ENCODE data around the gene GIMAP2. TPM values are rescaled to one million over a fixed set of nuclear protein-coding genes. Genes with fewer than 3 reads are reported as not detected.
"Not testable (repeated sequence)": the region's sequence is repeated elsewhere in the genome, so short reads cannot be mapped to it uniquely, and the experiment has no call there.

The GIMAP2 gene
- total and polyA plus RNA-seq, 2 donors = 10.1 to 18.8 TPM

DNA sequence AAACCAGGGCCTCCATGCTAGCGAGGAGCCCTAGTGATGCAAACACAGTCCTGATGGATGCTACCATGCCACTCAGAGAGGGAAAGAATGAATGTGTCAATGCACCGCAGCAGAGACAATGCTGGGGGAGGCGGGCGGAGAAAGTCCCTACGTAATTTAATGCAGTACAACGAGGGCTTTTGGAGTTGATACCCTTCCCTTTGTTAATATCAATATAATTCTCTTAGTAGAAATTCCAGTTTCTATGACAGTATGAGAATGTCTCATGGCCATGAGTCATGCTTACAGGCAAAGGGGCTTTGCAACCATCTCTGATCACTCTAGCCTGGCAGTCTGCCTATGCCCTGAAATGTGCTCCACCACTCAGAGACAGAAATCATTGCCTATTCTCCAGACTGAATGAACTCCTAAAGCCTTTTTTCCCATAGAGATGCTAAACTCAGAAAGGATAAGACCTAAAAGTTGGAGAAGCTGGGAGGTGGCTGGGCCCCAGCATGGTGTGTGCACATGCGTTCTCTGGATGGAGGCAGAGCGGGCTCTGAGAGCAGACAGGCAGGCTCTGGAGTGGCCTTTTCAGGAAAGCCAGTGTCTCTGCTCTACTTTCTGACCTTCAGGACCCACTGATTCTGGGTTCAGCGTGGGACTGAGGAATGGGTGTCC, 20.3 kb upstream of the GIMAP2 start:
- no peaks in the 10 kb centered on the region for H3K36me3 ChIP-seq (ENCODE audit: insufficient read depth)
- H3K4me3 ChIP-seq (ENCODE audit: low read depth, low read length) = no peak overlapping the region
- no peak for DNase-seq (ENCODE audit: extremely low spot score)
- no peak overlapping the region for H3K27ac ChIP-seq (ENCODE audit: low read depth)
- WGBS = 84% methylated on average over 9 of the region's 9 CpGs
- no peaks in the 10 kb centered on the region for H3K4me1 ChIP-seq (ENCODE audit: insufficient read depth)

DNA sequence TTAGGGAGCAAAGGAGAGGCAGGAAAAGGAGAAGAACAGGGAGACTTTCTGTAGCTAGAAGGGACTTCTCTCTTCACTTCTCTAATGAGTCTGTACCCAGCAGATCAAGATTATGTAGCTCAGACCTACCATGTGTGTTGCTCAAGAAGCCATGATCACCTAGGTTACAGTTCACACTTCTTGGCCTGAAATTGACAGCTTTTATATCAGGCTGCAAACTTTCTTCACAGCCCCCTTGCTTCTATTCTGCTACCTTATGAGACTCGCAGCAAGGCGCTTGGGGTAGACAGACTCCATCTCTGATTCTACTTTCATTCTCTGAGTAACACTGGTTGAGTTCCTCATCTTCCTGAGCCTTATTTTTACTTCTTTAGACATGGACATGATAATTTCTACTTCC, 19.6 kb upstream of the GIMAP2 start:
- DNase-seq (ENCODE audit: extremely low spot score) = no peak
- no peaks in the 10 kb centered on the region for H3K4me1 ChIP-seq (ENCODE audit: insufficient read depth)
- H3K4me3 ChIP-seq (ENCODE audit: low read depth, low read length) = no peak overlapping the region
- H3K36me3 ChIP-seq (ENCODE audit: insufficient read depth) = no peaks in the 10 kb centered on the region
- H3K27ac ChIP-seq (ENCODE audit: low read depth) = no peak overlapping the region
- 91% methylated on average over 2 of the region's 2 CpGs for WGBS

DNA sequence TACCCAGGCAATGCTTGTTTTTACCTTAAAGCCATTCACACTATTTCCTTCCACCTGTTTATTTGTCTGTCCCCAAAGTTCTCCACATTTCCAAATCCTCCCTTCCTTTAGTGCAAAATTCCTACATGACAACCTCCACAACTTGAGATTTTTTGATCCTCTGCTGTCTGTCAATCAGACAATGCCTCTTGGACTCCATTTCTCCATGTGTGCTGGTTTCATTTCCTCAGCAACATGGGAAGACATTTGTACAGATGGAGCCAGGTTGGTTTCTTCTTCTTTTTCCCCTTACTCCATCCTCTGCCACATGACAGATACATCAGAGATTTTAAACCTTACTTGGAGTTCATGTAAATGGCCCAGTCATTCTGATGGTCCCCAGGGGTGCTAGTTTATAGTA, 19.1 kb upstream of the GIMAP2 start:
- H3K36me3 ChIP-seq (ENCODE audit: insufficient read depth) = no peaks in the 10 kb centered on the region
- H3K27ac ChIP-seq (ENCODE audit: low read depth) = no peak overlapping the region
- DNase-seq (ENCODE audit: extremely low spot score) = no peak
- no peaks in the 10 kb centered on the region for H3K4me1 ChIP-seq (ENCODE audit: insufficient read depth)
- H3K4me3 ChIP-seq (ENCODE audit: low read depth, low read length) = no peak overlapping the region

DNA sequence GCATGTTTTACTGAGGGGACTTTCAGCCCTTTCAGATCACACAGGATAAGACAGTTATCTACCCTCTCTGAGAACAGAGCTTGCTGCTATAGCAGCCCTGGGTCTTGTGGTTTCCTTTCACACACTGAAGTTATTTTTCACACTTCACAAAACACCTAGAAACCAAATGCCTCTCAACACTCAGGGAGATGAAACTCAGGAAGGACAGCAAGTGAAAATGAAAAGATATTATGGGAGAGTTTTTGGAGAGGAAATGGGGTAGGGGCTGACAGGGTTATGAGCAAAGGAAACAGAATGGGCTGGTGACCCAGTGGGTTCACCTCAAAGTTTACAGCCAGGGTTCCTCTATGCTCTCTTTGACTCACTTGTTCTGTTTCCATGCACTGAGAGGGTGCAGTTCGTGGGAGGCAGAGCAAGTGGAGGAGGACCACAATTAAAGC, 17.0 kb upstream of the GIMAP2 start:
- no peak overlapping the region for H3K27ac ChIP-seq (ENCODE audit: low read depth)
- DNase-seq (ENCODE audit: extremely low spot score) = no peak
- WGBS = 51% methylated on average over 1 of the region's 1 CpG
- H3K4me1 ChIP-seq (ENCODE audit: insufficient read depth) = no peaks in the 10 kb centered on the region
- no peak overlapping the region for H3K4me3 ChIP-seq (ENCODE audit: low read depth, low read length)
- no peaks in the 10 kb centered on the region for H3K36me3 ChIP-seq (ENCODE audit: insufficient read depth)

DNA sequence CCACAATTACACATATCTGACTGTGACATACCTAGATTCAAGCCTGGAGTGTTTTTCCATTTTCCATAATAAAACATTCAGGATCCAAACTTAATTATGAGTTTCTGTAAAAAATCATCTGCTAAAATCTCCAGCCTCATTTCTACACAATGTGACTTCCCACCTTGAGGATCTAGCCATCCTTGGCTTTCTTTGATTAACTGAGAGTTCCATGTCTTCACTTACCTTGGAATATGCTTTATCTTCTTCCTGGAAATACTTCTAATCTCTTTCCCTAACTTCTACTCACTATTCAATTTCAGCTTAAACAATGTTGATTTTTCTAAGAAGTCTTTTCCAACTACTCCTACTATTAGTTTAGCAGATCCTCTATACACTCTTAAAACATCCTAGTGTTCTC, 16.5 kb upstream of the GIMAP2 start:
- no peak for DNase-seq (ENCODE audit: extremely low spot score)
- Histone ChIP-seq H3K36me3 (ENCODE audit: insufficient read depth) (no peaks in the 10 kb centered on the region), H3K27ac (ENCODE audit: low read depth) (no peak overlapping the region), H3K4me1 (ENCODE audit: insufficient read depth) (no peaks in the 10 kb centered on the region), H3K4me3 (ENCODE audit: low read depth, low read length) (no peak overlapping the region)

DNA sequence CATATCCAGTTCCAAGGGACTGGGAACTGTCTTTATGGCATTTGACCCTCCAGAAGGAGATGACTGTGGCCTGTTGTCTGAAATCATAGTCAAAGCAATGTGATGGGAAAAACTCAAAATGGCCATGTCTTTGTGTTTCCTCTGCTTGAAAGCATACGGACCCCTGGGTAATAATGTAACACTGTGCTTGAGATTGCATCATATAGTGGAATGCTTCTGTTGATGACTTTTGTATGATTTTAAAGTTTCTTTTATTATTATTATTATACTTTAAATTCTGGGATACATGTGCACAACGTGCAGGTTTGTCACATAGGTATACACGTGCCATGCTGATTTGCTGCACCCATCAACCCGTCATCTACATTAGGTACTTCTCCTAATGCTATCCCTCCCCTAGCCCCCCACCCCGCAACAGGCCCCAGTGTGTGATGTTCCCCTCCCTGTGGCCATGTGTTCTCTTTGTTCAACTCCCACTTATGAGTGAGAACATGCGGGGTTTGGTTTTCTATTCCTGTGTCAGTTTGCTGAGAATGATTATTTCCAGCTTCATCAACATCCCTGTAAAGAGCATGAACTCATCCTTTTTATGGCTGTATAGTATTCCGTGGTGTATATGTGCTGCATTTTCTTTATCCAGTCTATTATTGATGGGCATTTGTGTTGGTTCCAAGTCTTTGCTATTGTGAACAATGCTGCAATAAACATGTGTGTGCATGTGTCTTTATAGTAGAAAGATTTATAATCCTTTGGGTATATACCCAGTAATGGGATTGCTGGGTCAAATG, 13.5 kb upstream of the GIMAP2 start:
- H3K27ac ChIP-seq (ENCODE audit: low read depth); H3K4me1 ChIP-seq (ENCODE audit: insufficient read depth); H3K4me3 ChIP-seq (ENCODE audit: low read depth, low read length); DNase-seq (ENCODE audit: extremely low spot score); H3K36me3 ChIP-seq (ENCODE audit: insufficient read depth): not testable (repeated sequence)
- WGBS = 86% methylated on average over 7 of the region's 7 CpGs

DNA sequence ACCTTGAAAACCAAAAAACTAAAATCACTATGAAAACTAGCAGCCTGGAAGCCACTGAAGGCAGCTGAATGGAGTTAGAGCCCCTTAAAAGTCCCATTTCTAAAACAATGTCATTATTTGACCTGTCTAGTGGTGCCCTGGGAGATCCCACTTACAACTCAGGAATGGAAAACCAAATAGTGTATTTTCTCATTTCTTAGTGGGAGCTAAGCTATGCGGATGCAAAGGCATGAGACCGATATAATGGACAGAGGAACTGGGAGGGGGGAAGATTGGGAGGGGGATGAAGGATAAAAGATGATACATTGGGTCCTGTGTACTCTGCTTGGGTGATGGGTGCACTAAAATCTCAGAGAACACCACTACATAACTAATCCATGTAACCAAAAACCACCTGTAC, 9.8 kb upstream of the GIMAP2 start:
- Histone ChIP-seq H3K4me1 (ENCODE audit: insufficient read depth) (no peaks in the 10 kb centered on the region), H3K36me3 (ENCODE audit: insufficient read depth) (no peaks in the 10 kb centered on the region), H3K27ac (ENCODE audit: low read depth) (no peak overlapping the region), H3K4me3 (ENCODE audit: low read depth, low read length) (no peak overlapping the region)
- 72% methylated on average over 2 of the region's 2 CpGs for WGBS
- DNase-seq (ENCODE audit: extremely low spot score) = no peak

DNA sequence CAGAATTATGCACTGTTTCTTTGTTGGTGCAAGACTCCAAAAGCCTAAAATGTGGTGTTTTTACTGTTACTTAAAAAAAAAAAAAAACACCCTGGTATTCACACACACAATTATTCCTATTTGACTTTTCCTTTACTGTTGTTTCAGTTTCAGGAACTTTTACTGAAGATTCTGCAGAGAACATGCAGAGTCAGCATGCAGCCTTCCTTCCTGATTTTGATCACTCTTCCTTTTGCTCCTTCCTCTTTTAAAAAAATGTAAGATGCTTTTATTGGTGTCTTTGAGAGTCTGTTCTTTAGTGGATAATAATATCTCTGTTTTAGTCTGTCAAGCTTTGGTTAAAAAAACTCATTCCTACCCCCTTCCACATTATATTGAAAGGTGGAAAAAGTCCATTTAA, 9.2 kb upstream of the GIMAP2 start:
- not testable (repeated sequence) for H3K4me3 ChIP-seq (ENCODE audit: low read depth, low read length); DNase-seq (ENCODE audit: extremely low spot score); H3K4me1 ChIP-seq (ENCODE audit: insufficient read depth); H3K36me3 ChIP-seq (ENCODE audit: insufficient read depth); H3K27ac ChIP-seq (ENCODE audit: low read depth)

DNA sequence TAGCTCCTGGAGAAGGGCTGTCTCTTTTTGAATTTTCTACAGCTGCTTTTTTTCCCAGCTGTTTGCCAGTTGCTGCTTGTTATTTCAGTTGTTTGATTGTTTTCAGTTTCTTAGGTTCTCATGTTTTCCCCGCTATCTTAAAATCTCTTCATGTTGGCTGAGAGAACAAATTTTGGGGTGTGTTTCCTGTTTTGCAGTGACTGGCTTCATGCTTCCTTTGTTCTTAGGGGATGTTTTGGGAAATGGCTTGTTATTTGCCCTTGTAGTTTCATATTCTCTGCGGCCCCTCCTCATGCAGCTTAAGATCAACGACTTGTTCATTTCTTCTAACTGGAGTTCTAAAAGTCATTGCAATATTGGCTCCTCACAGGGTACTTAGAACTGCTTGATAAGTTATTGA, 8.7 kb upstream of the GIMAP2 start:
- not testable (repeated sequence) for H3K4me1 ChIP-seq (ENCODE audit: insufficient read depth); DNase-seq (ENCODE audit: extremely low spot score); H3K36me3 ChIP-seq (ENCODE audit: insufficient read depth); H3K4me3 ChIP-seq (ENCODE audit: low read depth, low read length); H3K27ac ChIP-seq (ENCODE audit: low read depth)
- 69% methylated on average over 3 of the region's 3 CpGs for WGBS

DNA sequence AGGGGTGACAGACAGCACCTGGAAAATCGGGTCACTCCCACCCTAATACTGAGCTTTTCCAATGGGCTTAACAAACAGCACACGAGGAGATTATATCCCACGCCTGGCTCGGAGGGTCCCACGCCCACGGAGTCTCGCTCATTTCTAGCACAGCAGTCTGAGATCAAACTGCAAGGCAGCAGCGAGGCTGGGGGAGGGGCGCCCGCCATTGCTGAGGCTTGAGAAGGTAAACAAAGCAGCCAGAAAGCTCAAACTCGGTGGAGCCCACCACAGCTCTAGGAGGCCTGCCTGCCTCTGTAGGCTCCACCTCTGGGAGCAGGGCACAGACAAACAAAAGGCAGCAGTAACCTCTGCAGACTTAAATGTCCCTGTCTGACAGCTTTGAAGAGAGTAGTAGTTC, 6.9 kb upstream of the GIMAP2 start:
- H3K4me3 ChIP-seq (ENCODE audit: low read depth, low read length); H3K36me3 ChIP-seq (ENCODE audit: insufficient read depth); H3K4me1 ChIP-seq (ENCODE audit: insufficient read depth); DNase-seq (ENCODE audit: extremely low spot score); H3K27ac ChIP-seq (ENCODE audit: low read depth): not testable (repeated sequence)
- WGBS = 83% methylated on average over 11 of the region's 11 CpGs

DNA sequence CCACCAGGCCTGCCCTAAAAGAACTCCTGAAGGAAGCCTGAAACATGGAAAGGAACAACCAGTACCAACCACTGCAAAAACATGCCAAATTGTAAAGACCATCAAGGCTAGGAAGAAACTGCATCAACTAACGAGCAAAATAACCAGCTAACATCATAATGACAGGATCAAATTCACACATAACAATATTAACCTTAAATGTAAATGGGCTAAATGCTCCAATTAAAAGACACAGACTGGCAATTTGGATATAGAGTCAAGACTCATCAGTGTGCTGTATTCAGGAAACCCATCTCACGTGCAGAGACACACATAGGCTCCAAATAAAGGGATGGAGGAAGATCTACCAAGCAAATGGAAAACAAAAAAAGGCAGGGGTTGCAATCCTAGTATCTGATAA, 5.1 kb upstream of the GIMAP2 start:
- not testable (repeated sequence) for DNase-seq (ENCODE audit: extremely low spot score); H3K4me3 ChIP-seq (ENCODE audit: low read depth, low read length); H3K36me3 ChIP-seq (ENCODE audit: insufficient read depth); H3K27ac ChIP-seq (ENCODE audit: low read depth); H3K4me1 ChIP-seq (ENCODE audit: insufficient read depth)
- 63% methylated on average over 2 of the region's 2 CpGs for WGBS

DNA sequence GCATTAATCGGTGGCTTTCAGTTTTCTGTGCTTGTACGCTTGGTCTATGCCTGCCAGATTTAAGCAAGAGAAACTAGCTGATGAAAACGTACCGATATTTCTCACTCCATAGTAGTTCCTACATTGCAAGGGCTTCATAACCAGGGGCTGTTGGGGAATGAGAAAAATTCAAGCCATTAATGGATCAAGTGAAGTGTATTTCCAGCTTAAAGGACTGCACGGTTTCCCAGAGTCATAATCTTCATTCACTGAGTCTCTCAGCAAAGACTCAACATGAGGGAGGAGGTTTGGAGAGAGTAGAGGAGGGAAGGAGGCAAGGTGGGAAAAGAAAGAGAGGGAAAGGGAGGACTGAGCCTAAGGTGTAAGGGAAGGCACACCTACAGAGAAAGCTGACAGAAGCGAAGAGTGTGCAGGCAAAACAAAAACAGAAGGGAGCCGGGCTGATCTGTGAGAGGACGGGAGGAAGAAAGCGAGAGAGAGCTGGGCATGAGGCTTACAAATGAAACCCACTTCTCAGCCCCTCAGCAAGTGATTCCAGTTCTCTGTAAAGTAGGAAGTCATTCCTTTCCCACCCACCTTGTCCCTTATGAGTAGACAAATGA, 625 bp downstream of the GIMAP2 start:
- Histone ChIP-seq H3K4me1 (ENCODE audit: insufficient read depth) (no peaks in the 10 kb centered on the region), H3K36me3 (ENCODE audit: insufficient read depth) (peaks cover 3% of the 10 kb centered on the region), H3K27ac (ENCODE audit: low read depth) (peak overlapping the region; percentile 65), H3K4me3 (ENCODE audit: low read depth, low read length) (peak overlapping the region; percentile 49)
- 43% methylated on average over 9 of the region's 9 CpGs for WGBS
- DNase-seq (ENCODE audit: extremely low spot score) = no peak

DNA sequence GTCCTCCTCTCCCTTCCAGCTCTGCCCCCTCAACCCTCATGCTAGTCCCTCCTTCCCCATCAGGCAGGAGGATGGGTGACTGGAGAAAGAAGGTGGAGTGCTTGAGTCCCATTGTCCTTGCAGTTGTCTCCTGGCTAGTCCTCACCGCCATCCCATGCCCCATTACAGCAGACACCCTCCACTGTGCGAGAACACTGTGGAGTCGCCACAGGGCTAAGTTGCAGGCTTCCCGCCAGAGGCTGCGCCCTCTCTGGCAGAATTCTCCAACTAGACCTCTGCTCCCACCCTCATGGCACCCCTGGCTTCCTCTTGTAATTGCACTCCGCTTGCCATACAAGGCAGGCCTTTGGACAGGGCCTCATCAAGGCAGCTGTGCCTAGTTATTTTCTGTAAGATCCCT, 3.1 kb downstream of the GIMAP2 start:
- WGBS = 92% methylated on average over 6 of the region's 6 CpGs
- Histone ChIP-seq H3K36me3 (ENCODE audit: insufficient read depth) (peaks cover 3% of the 10 kb centered on the region), H3K4me3 (ENCODE audit: low read depth, low read length) (no peak overlapping the region), H3K4me1 (ENCODE audit: insufficient read depth) (no peaks in the 10 kb centered on the region), H3K27ac (ENCODE audit: low read depth) (no peak overlapping the region)
- DNase-seq (ENCODE audit: extremely low spot score) = no peak

DNA sequence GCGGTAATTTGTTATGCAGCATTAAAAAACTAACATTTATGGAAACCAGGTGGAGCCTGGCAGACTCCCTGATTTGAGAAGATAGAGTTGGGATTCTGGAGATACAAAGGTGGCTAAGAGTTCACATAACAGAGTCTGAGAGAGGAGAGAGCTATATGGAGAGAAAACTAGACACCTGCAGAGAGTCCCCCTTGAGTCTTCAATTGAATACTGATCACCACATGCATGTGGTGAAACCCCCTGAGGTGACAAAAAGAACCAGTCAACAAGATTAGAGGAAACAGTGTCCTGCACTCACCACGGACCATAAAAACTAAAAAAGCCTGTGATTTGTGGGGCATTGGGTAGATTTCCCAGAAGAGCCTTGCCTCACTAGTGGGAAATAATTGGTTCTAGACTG, 10.1 kb downstream of the GIMAP2 start:
- no peaks in the 10 kb centered on the region for H3K36me3 ChIP-seq (ENCODE audit: insufficient read depth)
- DNase-seq (ENCODE audit: extremely low spot score) = no peak
- 41% methylated on average over 2 of the region's 2 CpGs for WGBS
- H3K4me3 ChIP-seq (ENCODE audit: low read depth, low read length) = no peak overlapping the region
- H3K27ac ChIP-seq (ENCODE audit: low read depth) = no peak overlapping the region
- no peaks in the 10 kb centered on the region for H3K4me1 ChIP-seq (ENCODE audit: insufficient read depth)
